K562 (cell line): ENCODE measurements around the gene CCDC15. TPM values are rescaled to one million over a fixed set of nuclear protein-coding genes. Genes with fewer than 3 reads are reported as not detected.

Experiments used
- CBFA2T2 ChIP-seq: fragments of 450-650 bp; conservative IDR thresholded peaks from 2 replicates; pipeline ENCODE4 v1.6.1; 2017; ENCODE audit warnings: mild to moderate bottlenecking
- DACH1 ChIP-seq: fragments of 450-650 bp; IDR thresholded peaks from 2 replicates; pipeline ENCODE4 v1.6.1; 2018; ENCODE audit not compliant: partially characterized antibody
- E2F5 ChIP-seq: sonication (generic); formaldehyde crosslinking; IDR thresholded peaks from 2 replicates; pipeline ENCODE4 v1.8.0; 2022; ENCODE audit warnings: mild to moderate bottlenecking, missing genetic modification reagents
- FIP1L1 ChIP-seq: fragments of 200-400 bp; formaldehyde crosslinking; IDR thresholded peaks from 2 replicates; pipeline ENCODE4 v1.6.1; 2018; ENCODE audit warnings: mild to moderate bottlenecking, low read depth, low read length; ENCODE audit not compliant: poor library complexity, severe bottlenecking
- MAFF ChIP-seq: IDR thresholded peaks from 2 replicates; pipeline ENCODE4 v1.6.1; 2012; ENCODE audit warnings: low read length, improper control_type of control experiment
- NEUROD1 ChIP-seq: fragments of 150-350 bp; IDR thresholded peaks from 2 replicates; pipeline ENCODE4 v1.6.1; 2014; ENCODE audit warnings: borderline replicate concordance, low read length, low read depth; ENCODE audit not compliant: partially characterized antibody
- NR2C1 ChIP-seq, 2 experiments: fragments of 450-650 bp; IDR thresholded peaks; 2 replicates each; pipeline ENCODE4 v1.6.1; 2017; ENCODE audit warnings: mild to moderate bottlenecking in 2 of 2, antibody characterized with exemption in 1 of 2, inconsistent platforms in 1 of 2, missing compliant biosample characterization in 1 of 2, missing genetic modification characterization in 1 of 2
- PHB2 ChIP-seq: fragments of 450-650 bp; IDR thresholded peaks from 2 replicates; pipeline ENCODE4 v1.6.1; 2017; ENCODE audit warnings: low read depth
- PRDM10 ChIP-seq: fragments of 450-650 bp; IDR thresholded peaks from 2 replicates; pipeline ENCODE4 v1.6.1; 2018; ENCODE audit not compliant: partially characterized antibody
- SAFB ChIP-seq: fragments of 200-400 bp; formaldehyde crosslinking; IDR thresholded peaks from 2 replicates; pipeline ENCODE4 v1.6.1; 2017; ENCODE audit warnings: low read depth, low read length, borderline replicate concordance
- SETDB1 ChIP-seq: IDR thresholded peaks from one replicate; pipeline ENCODE4 v1.6.1; 2012; ENCODE audit warnings: low read length, control low read depth, inconsistent platforms
- SMARCA4 ChIP-seq: fragments of 450-650 bp; IDR thresholded peaks from 2 replicates; pipeline ENCODE4 v1.6.1; 2016
- SNRNP70 ChIP-seq: fragments of 200-400 bp; formaldehyde crosslinking; optimal IDR thresholded peaks from 2 replicates; pipeline ENCODE3; 2017; ENCODE audit warnings: low read depth, low read length
- SP1 ChIP-seq: sonication (generic); formaldehyde crosslinking; IDR thresholded peaks from 2 replicates; pipeline ENCODE4 v1.8.1; 2022; ENCODE audit warnings: mild to moderate bottlenecking, missing genetic modification reagents
- ZNF592 ChIP-seq: fragments of 450-650 bp; IDR thresholded peaks from 2 replicates; pipeline ENCODE4 v1.6.1; 2017; ENCODE audit warnings: antibody characterized with exemption, mild to moderate bottlenecking
- polyA plus RNA-seq, 8 experiments: library from polyadenylated mRNA; depleted of rRNA in 4 of 8; stranded (reverse) in 5 of 8; unstranded in 3 of 8; fragments of >200 nt; fragmentation: Nextera tagmentation in 2 of 8; fragmentation: Illumina TruSeq in 1 of 8; extraction: Ambion mirVana in 2 of 8; extraction: Trizol in 1 of 8; gene quantifications; 2 replicates each; pipeline versions ENCODE4 v1.2.1 to v1.2.3, GENCODE V29; 2011 to 2014; ENCODE audit warnings: inconsistent platforms in 1 of 8, missing spikeins in 1 of 8
- total RNA-seq, 7 experiments: library from RNA; depleted of rRNA in 6 of 7; stranded (reverse); fragments of >200 nt in 6 of 7; fragmentation: Illumina TruSeq in 2 of 7; extraction: Trizol in 2 of 7; gene quantifications; 2 replicates each; pipeline versions ENCODE4 v1.2.1 to v1.2.3, GENCODE V29; 2011 to 2021; ENCODE audit warnings: low replicate concordance in 1 of 7
- TF ChIP-seq, protein P1 (sequence below): fragments of 250-450 bp; sonication (Bioruptor Pico); IDR thresholded peaks from 2 replicates; pipeline ENCODE4 v1.5.0; 2021; ENCODE audit warnings: mild to moderate bottlenecking, borderline replicate concordance
- TF ChIP-seq, protein P2 (sequence below): sonication (generic); formaldehyde crosslinking; IDR thresholded peaks from 2 replicates; pipeline ENCODE4 v1.9.0; 2022; ENCODE audit warnings: mild to moderate bottlenecking, missing genetic modification reagents

Gene CCDC15
- total and polyA plus RNA-seq, 9 of the 15 experiments (the other 6 are each of a cell fraction or from before 2014, with no cell fraction given) = 1.9 to 9.2 (median 3.9) TPM

- TF ChIP-seq, protein P1, sequence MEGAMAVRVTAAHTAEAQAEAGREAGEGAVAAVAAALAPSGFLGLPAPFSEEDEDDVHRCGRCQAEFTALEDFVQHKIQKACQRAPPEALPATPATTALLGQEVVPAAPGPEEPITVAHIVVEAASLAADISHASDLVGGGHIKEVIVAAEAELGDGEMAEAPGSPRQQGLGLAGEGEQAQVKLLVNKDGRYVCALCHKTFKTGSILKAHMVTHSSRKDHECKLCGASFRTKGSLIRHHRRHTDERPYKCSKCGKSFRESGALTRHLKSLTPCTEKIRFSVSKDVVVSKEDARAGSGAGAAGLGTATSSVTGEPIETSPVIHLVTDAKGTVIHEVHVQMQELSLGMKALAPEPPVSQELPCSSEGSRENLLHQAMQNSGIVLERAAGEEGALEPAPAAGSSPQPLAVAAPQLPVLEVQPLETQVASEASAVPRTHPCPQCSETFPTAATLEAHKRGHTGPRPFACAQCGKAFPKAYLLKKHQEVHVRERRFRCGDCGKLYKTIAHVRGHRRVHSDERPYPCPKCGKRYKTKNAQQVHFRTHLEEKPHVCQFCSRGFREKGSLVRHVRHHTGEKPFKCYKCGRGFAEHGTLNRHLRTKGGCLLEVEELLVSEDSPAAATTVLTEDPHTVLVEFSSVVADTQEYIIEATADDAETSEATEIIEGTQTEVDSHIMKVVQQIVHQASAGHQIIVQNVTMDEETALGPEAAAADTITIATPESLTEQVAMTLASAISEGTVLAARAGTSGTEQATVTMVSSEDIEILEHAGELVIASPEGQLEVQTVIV (CRISPR knock-in tag) = peak; percentile 49; the same call in 1 of the 2 replicates
- TF ChIP-seq, protein P2, sequence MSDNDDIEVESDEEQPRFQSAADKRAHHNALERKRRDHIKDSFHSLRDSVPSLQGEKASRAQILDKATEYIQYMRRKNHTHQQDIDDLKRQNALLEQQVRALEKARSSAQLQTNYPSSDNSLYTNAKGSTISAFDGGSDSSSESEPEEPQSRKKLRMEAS (CRISPR knock-in tag) = peak; percentile 41
- TF ChIP-seq ZNF592 (peak; percentile 89), DACH1 (peak; percentile 71), SP1 (CRISPR knock-in tag) (no peak), SAFB (no peak), E2F5 (CRISPR knock-in tag) (no peak), NEUROD1 (peak; percentile 61), SETDB1 (no peak), CBFA2T2 (peak; percentile 34; the same call in 1 of the 2 replicates), SMARCA4 (peak; percentile 81), SNRNP70 (no peak), PRDM10 (peak; percentile 71), NR2C1 (IDR thresholded peaks at IDR 0.05) (peak; percentile 73), NR2C1 (tag; IDR thresholded peaks at IDR 0.05) (peak; percentile 87), FIP1L1 (no peak), MAFF (no peak), PHB2 (no peak)
These were observed 116.8 kb downstream of the CCDC15 start (continued) for GRCh38 chr11:125070699-125071254.
